ENCODE data around the gene EXOC3L4. TPM values are rescaled to one million over a fixed set of nuclear protein-coding genes. Genes with fewer than 3 reads are reported as not detected.

The EXOC3L4 gene
- total and polyA plus RNA-seq, 9 of the 15 experiments (the other 6 are each of a cell fraction or from before 2014, with no cell fraction given): 0.10 to 6.7 (median 0.98) TPM; not detected in 1

DNA sequence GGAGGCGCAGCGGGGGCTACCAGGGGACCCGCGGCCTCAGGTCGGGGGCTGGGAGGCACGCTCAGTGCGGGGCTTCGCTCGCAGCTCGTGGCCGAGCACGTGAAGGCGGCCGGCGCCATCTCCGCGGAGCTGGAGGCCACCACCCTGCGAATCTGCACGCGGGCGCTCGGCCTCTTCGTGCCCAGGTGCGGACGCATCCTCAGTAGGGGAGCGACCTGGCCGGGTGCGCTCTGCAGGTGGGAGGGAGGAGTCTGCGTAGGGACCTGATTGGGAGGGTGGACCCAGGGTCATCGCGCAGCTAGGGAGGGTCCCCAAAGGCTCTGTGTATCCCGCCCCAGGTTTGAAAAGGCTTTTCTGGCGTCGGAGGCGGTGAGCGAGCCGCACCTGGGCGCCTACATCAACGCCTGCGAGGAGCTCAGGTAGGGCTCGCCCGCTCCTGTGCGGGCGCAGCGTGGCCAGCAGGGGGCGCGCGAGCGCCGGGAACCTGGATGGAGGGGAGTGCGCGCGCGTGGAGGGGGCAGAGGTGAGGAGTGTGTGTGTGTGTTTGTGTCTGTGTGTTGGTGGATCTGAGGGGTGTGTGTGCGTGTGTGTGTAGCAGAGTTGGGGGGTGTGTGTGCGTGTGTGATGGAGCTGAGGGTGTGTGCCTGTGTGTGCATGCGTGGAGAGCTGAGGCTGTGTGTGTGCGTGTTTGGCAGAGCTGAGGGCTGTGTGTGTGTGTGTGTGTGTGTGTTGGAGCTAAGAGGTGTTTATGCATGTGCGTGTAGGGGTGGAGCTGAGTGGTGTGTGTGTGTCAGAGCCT, 10.3 kb downstream of the EXOC3L4 start:
- no peaks in the 10 kb centered on the region for H3K9me3 ChIP-seq (replicated peaks; ENCODE audit: control insufficient read depth, insufficient read depth, low read depth, low read length)
- H3K36me3 ChIP-seq (ENCODE audit: control insufficient read depth, insufficient read depth, low read length): peaks cover 6% of the 10 kb centered on the region; the same call in 1 of the 3 replicates
- no peak overlapping the region; the same call in 2 of the 3 replicates for H3K27ac ChIP-seq (ENCODE audit: extremely low read depth, low read depth, low read length)
- peak overlapping the region; percentile 55 for H3K4me2 ChIP-seq (ENCODE audit: insufficient read depth, low read length)
- H2AFZ ChIP-seq (ENCODE audit: low read depth, low read length): 0 out of 2 replicates have a peak overlapping the region, but pooled peaks have one; percentile 40
- no peaks in the 10 kb centered on the region for H3K9me1 ChIP-seq (ENCODE audit: control insufficient read depth, insufficient read depth, low read length)
- BruUV-seq (replicated peaks): no TSS peak
- intact Hi-C loops (cut with micrococcal nuclease): loop anchor here (2.0 kb wide), 2 partner anchors 36 to 188 kb away; no protein-coding TSS in a partner anchor
- no peak overlapping the region for H3K4me3 ChIP-seq
- peaks cover 31 to 87% of the 10 kb centered on the region in 2 experiments for H3K4me1 ChIP-seq (replicated peaks in 1 of 2; ENCODE audit: control insufficient read depth in 2 of 2, insufficient read depth in 2 of 2, low read length in 2 of 2)
- POLR2A ChIA-PET: interaction anchor here (0.5 to 1.8 kb wide), 12 partner anchors 9 to 655 kb away, joined by 3 to 11 read pairs (median 4); partner anchors contain the start of genes EIF5 and TNFAIP2
- H3K27me3 ChIP-seq (ENCODE audit: control insufficient read depth in 2 of 2, insufficient read depth in 2 of 2, low read length in 2 of 2): no peaks in the 10 kb centered on the region
- H3K9ac ChIP-seq (ENCODE audit: insufficient read depth in 1 of 2, low read depth in 2 of 2, low read length in 2 of 2): peak overlapping the region in 1 of 2 experiments; percentile 54; a peak in 1 of 4 replicates
- no peaks in the 10 kb centered on the region for H4K20me1 ChIP-seq (replicated peaks; ENCODE audit: control insufficient read depth, insufficient read depth, low read length)
- H3K79me2 ChIP-seq (ENCODE audit: control insufficient read depth, insufficient read depth, low read length): peaks cover 8% of the 10 kb centered on the region; the same call in 2 of the 3 replicates
- in situ Hi-C loops (cut with MboI): loop anchor here (10.0 kb wide), 1 partner anchor 190 kb away; no protein-coding TSS in a partner anchor
- CTCF ChIA-PET (ENCODE audit: low intra/inter-chr PET ratio): interaction anchor here (0.5 to 2.9 kb wide), 5 partner anchors 22 to 189 kb away, joined by 3 to 10 read pairs (median 6); no protein-coding TSS in a partner anchor
- FAIRE-seq: peak; percentile 72
- WGBS (ENCODE audit: insufficient coverage, low coverage, missing lambda C conversion rate): 31% methylated on average over 38 of the region's 59 CpGs
- ATAC-seq: peak; percentile 88
- DNase-seq (ENCODE audit: extremely low read depth in 1 of 4, low spot score in 3 of 4): peak; percentile 71 to 72 (median 71)
- no peak for TF ChIP-seq NONO (IDR thresholded peaks at IDR 0.05; ENCODE audit: low read depth in 2 of 2, low read length in 1 of 2)
- TF ChIP-seq, protein P1, sequence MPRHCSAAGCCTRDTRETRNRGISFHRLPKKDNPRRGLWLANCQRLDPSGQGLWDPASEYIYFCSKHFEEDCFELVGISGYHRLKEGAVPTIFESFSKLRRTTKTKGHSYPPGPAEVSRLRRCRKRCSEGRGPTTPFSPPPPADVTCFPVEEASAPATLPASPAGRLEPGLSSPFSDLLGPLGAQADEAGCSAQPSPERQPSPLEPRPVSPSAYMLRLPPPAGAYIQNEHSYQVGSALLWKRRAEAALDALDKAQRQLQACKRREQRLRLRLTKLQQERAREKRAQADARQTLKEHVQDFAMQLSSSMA (CRISPR knock-in tag; IDR thresholded peaks at IDR 0.05): no peak
- 0 out of 2 replicates have a peak, but pooled peaks have one; percentile 12 for TF ChIP-seq NR2F6 (CRISPR knock-in tag; IDR thresholded peaks at IDR 0.05)
- TF ChIP-seq MEF2A (IDR thresholded peaks at IDR 0.05; ENCODE audit: control insufficient read depth, low read depth, low read length): no peak
- TF ChIP-seq, protein P2, sequence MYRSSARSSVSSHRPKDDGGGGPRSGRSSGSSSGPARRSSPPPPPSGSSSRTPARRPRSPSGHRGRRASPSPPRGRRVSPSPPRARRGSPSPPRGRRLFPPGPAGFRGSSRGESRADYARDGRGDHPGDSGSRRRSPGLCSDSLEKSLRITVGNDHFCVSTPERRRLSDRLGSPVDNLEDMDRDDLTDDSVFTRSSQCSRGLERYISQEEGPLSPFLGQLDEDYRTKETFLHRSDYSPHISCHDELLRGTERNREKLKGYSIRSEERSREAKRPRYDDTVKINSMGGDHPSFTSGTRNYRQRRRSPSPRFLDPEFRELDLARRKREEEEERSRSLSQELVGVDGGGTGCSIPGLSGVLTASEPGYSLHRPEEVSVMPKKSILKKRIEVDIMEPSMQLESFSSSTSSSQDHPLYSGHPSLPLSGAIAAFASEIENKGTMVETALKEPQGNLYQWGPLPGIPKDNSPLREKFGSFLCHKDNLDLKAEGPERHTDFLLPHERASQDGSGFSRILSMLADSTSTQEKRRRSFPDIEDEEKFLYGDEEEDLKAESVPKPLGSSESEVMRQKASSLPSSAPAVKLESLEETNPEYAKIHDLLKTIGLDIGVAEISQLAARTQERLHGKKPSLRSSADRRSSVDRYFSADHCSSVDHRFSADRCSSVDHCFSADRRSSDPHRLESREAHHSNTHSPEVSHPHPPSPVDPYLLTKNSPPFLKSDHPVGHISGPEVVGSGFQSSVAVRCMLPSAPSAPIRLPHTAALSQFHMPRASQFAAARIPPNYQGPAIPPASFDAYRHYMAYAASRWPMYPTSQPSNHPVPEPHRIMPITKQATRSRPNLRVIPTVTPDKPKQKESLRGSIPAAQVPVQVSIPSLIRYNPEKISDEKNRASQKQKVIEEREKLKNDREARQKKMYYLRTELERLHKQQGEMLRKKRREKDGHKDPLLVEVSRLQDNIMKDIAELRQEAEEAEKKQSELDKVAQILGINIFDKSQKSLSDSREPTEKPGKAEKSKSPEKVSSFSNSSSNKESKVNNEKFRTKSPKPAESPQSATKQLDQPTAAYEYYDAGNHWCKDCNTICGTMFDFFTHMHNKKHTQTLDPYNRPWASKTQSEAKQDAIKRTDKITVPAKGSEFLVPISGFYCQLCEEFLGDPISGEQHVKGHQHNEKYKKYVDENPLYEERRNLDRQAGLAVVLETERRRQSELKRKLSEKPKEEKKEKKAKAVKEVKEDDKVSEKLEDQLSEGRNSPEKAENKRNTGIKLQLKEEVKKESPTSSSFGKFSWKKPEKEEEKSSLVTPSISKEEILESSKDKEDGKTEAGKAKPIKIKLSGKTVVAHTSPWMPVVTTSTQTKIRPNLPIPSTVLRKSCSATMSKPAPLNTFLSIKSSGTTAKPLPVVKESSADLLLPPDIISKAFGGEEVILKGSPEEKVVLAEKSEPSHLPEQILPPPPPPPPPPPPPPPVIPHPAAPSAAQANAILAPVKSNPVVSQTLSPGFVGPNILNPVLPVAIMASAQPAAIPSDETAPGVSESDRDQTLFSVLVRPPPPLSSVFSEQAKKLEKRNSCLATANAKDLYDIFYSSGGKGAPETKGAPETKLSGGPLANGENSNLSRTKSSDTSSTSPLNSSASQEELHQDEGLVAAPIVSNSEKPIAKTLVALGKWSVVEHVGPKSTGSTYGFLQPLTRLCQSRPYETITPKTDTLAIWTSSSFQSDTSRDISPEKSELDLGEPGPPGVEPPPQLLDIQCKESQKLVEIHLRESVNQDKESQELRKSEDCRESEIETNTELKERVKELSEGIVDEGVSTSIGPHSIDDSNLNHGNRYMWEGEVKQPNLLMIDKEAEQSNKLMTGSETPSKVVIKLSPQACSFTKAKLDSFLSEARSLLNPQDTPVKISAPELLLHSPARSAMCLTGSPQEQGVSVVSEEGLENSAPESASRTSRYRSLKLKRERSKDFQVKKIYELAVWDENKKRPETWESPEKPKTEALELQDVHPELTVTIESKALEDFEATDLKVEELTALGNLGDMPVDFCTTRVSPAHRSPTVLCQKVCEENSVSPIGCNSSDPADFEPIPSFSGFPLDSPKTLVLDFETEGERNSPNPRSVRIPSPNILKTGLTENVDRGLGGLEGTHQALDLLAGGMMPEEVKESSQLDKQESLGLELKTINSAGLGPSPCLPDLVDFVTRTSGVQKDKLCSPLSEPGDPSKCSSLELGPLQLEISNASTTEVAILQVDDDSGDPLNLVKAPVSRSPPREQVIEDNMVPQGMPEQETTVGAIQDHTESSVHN (IDR thresholded peaks at IDR 0.05; ENCODE audit: borderline replicate concordance in 1 of 2, low read depth in 1 of 2): no peak
- TF ChIP-seq PHF21A (IDR thresholded peaks at IDR 0.05; ENCODE audit: borderline replicate concordance, low read depth): no peak
- TF ChIP-seq, protein P3, sequence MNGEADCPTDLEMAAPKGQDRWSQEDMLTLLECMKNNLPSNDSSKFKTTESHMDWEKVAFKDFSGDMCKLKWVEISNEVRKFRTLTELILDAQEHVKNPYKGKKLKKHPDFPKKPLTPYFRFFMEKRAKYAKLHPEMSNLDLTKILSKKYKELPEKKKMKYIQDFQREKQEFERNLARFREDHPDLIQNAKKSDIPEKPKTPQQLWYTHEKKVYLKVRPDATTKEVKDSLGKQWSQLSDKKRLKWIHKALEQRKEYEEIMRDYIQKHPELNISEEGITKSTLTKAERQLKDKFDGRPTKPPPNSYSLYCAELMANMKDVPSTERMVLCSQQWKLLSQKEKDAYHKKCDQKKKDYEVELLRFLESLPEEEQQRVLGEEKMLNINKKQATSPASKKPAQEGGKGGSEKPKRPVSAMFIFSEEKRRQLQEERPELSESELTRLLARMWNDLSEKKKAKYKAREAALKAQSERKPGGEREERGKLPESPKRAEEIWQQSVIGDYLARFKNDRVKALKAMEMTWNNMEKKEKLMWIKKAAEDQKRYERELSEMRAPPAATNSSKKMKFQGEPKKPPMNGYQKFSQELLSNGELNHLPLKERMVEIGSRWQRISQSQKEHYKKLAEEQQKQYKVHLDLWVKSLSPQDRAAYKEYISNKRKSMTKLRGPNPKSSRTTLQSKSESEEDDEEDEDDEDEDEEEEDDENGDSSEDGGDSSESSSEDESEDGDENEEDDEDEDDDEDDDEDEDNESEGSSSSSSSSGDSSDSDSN (IDR thresholded peaks at IDR 0.05; ENCODE audit: borderline replicate concordance in 1 of 2, low read depth in 2 of 2, low read length in 2 of 2): no peak
